ENCODE data around the gene TOPBP1. TPM values are rescaled to one million over a fixed set of nuclear protein-coding genes. Genes with fewer than 3 reads are reported as not detected.

The TOPBP1 gene
- total RNA-seq, 1 donor, result 33.7 TPM

- Histone ChIP-seq H3K4me2 (ENCODE audit: insufficient read depth, low read length) (no peak overlapping the region), H3K9me3 (ENCODE audit: low read depth, low read length) (no peaks in the 10 kb centered on the region), H3K4me3 (ENCODE audit: insufficient read depth, low read length) (no peak overlapping the region), H3K36me3 (ENCODE audit: insufficient read depth, low read length) (no peaks in the 10 kb centered on the region), H2AFZ (ENCODE audit: low read length) (no peak overlapping the region), H3K79me2 (ENCODE audit: insufficient read depth, low read length) (no peaks in the 10 kb centered on the region), H3K4me1 (ENCODE audit: insufficient read depth, low read length) (no peaks in the 10 kb centered on the region), H4K20me1 (ENCODE audit: insufficient read depth, low read length) (no peaks in the 10 kb centered on the region), H3K27me3 (ENCODE audit: insufficient read depth, low read length) (no peaks in the 10 kb centered on the region), H3K27ac (ENCODE audit: low read depth, low read length) (no peak overlapping the region)
- TF ChIP-seq CTCF (IDR thresholded peaks at IDR 0.05; ENCODE audit: extremely low read depth, low read depth, low read length), result no peak
- no peak for DNase-seq (ENCODE audit: insufficient read length, low spot score, missing footprints)
Measured at GRCh38 chr3:133699467-133699866, 37.7 kb upstream of the TOPBP1 start.

DNA sequence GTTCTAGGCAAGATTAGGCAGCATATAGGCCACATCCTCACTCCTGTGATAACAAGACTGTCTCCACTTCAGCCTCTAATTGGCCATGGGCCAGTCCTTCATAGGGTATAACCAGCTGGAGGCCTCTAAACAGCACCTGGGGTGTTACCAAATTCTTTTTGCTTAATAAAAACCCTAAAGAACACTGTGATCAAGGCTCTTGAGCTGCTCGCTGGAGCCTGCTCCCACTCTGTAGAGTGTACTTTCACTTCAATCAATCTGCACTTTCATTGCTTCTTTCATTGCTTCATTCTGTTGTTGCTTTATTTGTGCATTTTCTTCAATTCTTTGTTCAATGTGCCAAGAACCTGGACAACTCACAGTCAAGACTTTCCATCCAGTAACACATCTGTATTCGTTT, 36.2 kb upstream of the TOPBP1 start:
- no peak for TF ChIP-seq CTCF (IDR thresholded peaks at IDR 0.05; ENCODE audit: extremely low read depth, low read depth, low read length)
- Histone ChIP-seq H3K27me3 (ENCODE audit: insufficient read depth, low read length) (no peaks in the 10 kb centered on the region), H3K36me3 (ENCODE audit: insufficient read depth, low read length) (no peaks in the 10 kb centered on the region), H4K20me1 (ENCODE audit: insufficient read depth, low read length) (no peaks in the 10 kb centered on the region), H3K79me2 (ENCODE audit: insufficient read depth, low read length) (no peaks in the 10 kb centered on the region), H3K4me2 (ENCODE audit: insufficient read depth, low read length) (no peak overlapping the region), H2AFZ (ENCODE audit: low read length) (no peak overlapping the region), H3K4me1 (ENCODE audit: insufficient read depth, low read length) (no peaks in the 10 kb centered on the region), H3K27ac (ENCODE audit: low read depth, low read length) (no peak overlapping the region), H3K9me3 (ENCODE audit: low read depth, low read length) (no peaks in the 10 kb centered on the region), H3K4me3 (ENCODE audit: insufficient read depth, low read length) (no peak overlapping the region)
- no peak for DNase-seq (ENCODE audit: insufficient read length, low spot score, missing footprints)

- no peak overlapping the region for H3K4me2 ChIP-seq (ENCODE audit: insufficient read depth, low read length)
- H3K4me1 ChIP-seq (ENCODE audit: insufficient read depth, low read length), result no peaks in the 10 kb centered on the region
- DNase-seq (ENCODE audit: insufficient read length, low spot score, missing footprints), result no peak
- no peak overlapping the region for H3K27ac ChIP-seq (ENCODE audit: low read depth, low read length)
- H3K4me3 ChIP-seq (ENCODE audit: insufficient read depth, low read length), result no peak overlapping the region
- H3K36me3 ChIP-seq (ENCODE audit: insufficient read depth, low read length), result no peaks in the 10 kb centered on the region
- no peak overlapping the region for H2AFZ ChIP-seq (ENCODE audit: low read length)
- H3K27me3 ChIP-seq (ENCODE audit: insufficient read depth, low read length), result no peaks in the 10 kb centered on the region
- TF ChIP-seq CTCF (IDR thresholded peaks at IDR 0.05; ENCODE audit: extremely low read depth, low read depth, low read length), result no peak
- no peaks in the 10 kb centered on the region for H3K9me3 ChIP-seq (ENCODE audit: low read depth, low read length)
- no peaks in the 10 kb centered on the region for H3K79me2 ChIP-seq (ENCODE audit: insufficient read depth, low read length)
- no peaks in the 10 kb centered on the region for H4K20me1 ChIP-seq (ENCODE audit: insufficient read depth, low read length)
Measured at GRCh38 chr3:133695560-133696171, 33.9 kb upstream of the TOPBP1 start.

- Histone ChIP-seq H3K4me3 (ENCODE audit: insufficient read depth, low read length) (no peak overlapping the region), H3K36me3 (ENCODE audit: insufficient read depth, low read length) (no peaks in the 10 kb centered on the region), H3K9me3 (ENCODE audit: low read depth, low read length) (no peaks in the 10 kb centered on the region), H3K27ac (ENCODE audit: low read depth, low read length) (no peak overlapping the region), H3K4me1 (ENCODE audit: insufficient read depth, low read length) (no peaks in the 10 kb centered on the region), H3K79me2 (ENCODE audit: insufficient read depth, low read length) (no peaks in the 10 kb centered on the region), H4K20me1 (ENCODE audit: insufficient read depth, low read length) (no peaks in the 10 kb centered on the region), H2AFZ (ENCODE audit: low read length) (no peak overlapping the region), H3K27me3 (ENCODE audit: insufficient read depth, low read length) (no peaks in the 10 kb centered on the region), H3K4me2 (ENCODE audit: insufficient read depth, low read length) (no peak overlapping the region)
- DNase-seq (ENCODE audit: insufficient read length, low spot score, missing footprints), result no peak
- TF ChIP-seq CTCF (IDR thresholded peaks at IDR 0.05; ENCODE audit: extremely low read depth, low read depth, low read length), result no peak
Measured at GRCh38 chr3:133694288-133695268, 32.8 kb upstream of the TOPBP1 start.

Data from osteoblast (primary cell).